Ovary (tissue), 9 donors: ENCODE measurements around the gene RIBC1. TPM values are rescaled to one million over a fixed set of nuclear protein-coding genes. Genes with fewer than 3 reads are reported as not detected.

Experiments
- DNase-seq, 5 donors: peaks; one replicate each; pipeline ENCODE4 v3.0.0-alpha.2; 2019 to 2020
- H3K27ac ChIP-seq, 2 donors: fragments of 200-600 bp; one replicate each; pipeline versions ENCODE4 v1.5.1 to v1.8.0; 2019 to 2022
- H3K27me3 ChIP-seq: fragments of 200-600 bp; one replicate; pipeline ENCODE4 v1.8.0; 2022
- H3K36me3 ChIP-seq: fragments of 200-600 bp; sonication (generic); one replicate; pipeline ENCODE4 v1.5.1; 2019
- H3K4me1 ChIP-seq: one replicate; pipeline ENCODE4 v1.8.1; 2013; ENCODE audit warnings: mild to moderate bottlenecking, moderate library complexity; ENCODE audit not compliant: insufficient read depth
- H3K4me3 ChIP-seq: fragments of 200-600 bp; sonication (generic); one replicate; pipeline ENCODE4 v1.5.1; 2017
- H3K9me3 ChIP-seq, 2 donors: fragments of 200-600 bp in 1 of 2; sonication (generic) in 1 of 2; one replicate each; pipeline versions ENCODE4 v1.5.1 to v1.8.1; 2013 to 2019; ENCODE audit warnings: mild to moderate bottlenecking in 1 of 2, moderate library complexity in 1 of 2
- EP300 ChIP-seq: sonication (generic); formaldehyde crosslinking; IDR thresholded peaks from one replicate; pipeline ENCODE4 v1.6.1; 2017; ENCODE audit warnings: antibody characterized with exemption
- POLR2A ChIP-seq: fragments of 450-650 bp; IDR thresholded peaks from one replicate; pipeline ENCODE4 v1.6.1; 2017; ENCODE audit warnings: antibody characterized with exemption, mild to moderate bottlenecking, moderate library complexity
- WGBS, 3 donors: extraction: QIAGEN DNeasy Blood & Tissue Kit in 1 of 3; methylation state at CpG; one replicate each; pipeline versions ENCODE4 v1.1.5 to v1.1.7; 2013 to 2017; 5-methylcytosine and 5-hydroxymethylcytosine counted together
- intact Hi-C, 4 donors: fragments of 100-400 bp; cut with DNase I; formaldehyde crosslinking; loops; one replicate each; pipeline versions ENCODE4 v1.11.0 to v1.15.1; 2022 to 2023
- polyA plus RNA-seq, 2 donors: library from polyadenylated mRNA; stranded (reverse); fragments of 200-250 nt in 1 of 2; fragments of 350-450 nt in 1 of 2; fragmentation: Illumina TruSeq in 1 of 2; extraction: RNeasy Lipid Tissue Mini Kit (QIAGEN cat#74804) in 1 of 2; gene quantifications; one replicate each; pipeline ENCODE4 v1.2.3, GENCODE V29; 2013 to 2014
- total RNA-seq, 7 donors: library from RNA; depleted of rRNA in 2 of 7; stranded (reverse); fragments of >200 nt in 2 of 7; fragmentation: NEBNext Ultra II Directional in 3 of 7; extraction: Animal tissue kit (Norgen Biotek cat#: 25700) in 3 of 7; gene quantifications; one replicate each; pipeline versions ENCODE4 v1.1.0 to v1.2.4, GENCODE V29; 2016 to 2023
- TF ChIP-seq, protein P1 (sequence below), 3 donors: fragments of 450-650 bp in 2 of 3; fragments of 200-600 bp in 1 of 3; IDR thresholded peaks; one replicate each; pipeline versions ENCODE4 v1.5.1 to v1.8.0; 2016 to 2022; ENCODE audit warnings: antibody characterized with exemption in 3 of 3, mild to moderate bottlenecking in 1 of 3
- donor health status: DM: no; HTN: no; CAD: no; lungs with moderate emphysema.
- donor health status: DM: no; HTN: no; CAD: no.
- donor health status: Bipolar disorder and iron deficiency.
- donor health status: DM: yes; HTN: yes; CAD: no.
- donor health status: DM: no; HTN: no; CAD: no.
- donor health status: DM: yes; HTN: yes; CAD: no.

Gene RIBC1
- total and polyA plus RNA-seq, 9 donors = 1.8 to 25.2 (median 2.6) TPM

DNA sequence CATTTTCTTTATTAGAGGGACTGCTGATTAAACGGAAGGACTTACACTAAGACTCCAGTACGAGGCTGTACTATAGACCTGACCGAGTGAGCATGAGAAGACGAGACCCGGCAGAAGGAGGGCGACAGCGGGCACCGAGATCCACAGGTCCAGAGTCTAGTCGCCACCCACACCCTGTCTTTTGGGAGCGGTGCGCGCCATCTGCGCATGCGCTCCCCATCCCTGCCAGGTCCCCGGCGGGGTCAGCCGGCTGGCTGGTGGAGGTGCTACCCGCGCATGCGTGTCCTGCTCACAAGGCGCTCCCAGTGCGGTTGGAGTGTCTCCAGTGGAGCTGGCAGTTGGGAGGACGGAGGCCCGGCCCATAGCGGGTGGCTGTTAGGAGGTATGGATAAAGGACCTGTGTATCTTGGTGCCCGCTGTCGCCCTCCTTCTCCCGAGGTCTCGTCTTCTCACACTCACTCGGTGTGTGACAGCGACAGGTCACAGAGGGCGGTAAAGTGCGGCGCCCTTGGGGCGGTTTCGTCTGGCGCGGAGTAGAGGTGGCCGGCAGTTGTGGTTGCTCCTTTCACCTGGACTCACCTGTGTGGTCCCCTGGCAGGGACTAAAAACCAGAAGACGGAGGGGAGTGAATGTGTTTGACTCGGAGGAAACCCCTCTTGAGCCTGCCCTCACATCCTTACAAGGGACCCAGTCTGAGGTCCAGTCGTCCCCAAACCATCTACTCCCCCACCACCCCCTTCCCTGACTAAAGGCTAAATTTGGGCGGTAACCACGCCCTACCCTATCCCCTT lies 19.1 kb downstream of the RIBC1 start:
- WGBS, 3 donors = 18 to 28% (median 20%) methylated on average over 41 to 44 of the region's 44 CpGs
- H3K36me3 ChIP-seq = no peaks in the 10 kb centered on the region
- DNase-seq = peak; percentile 71 to 81 (median 79)
- H3K9me3 ChIP-seq = no peaks in the 10 kb centered on the region
- H3K4me1 ChIP-seq = peaks cover 2% of the 10 kb centered on the region
- H3K4me3 ChIP-seq = peak overlapping the region; percentile 27
- no peak overlapping the region for H3K27ac ChIP-seq
- intact Hi-C loops = loop anchor here in 1 of 4 donors (5.0 kb wide), 1 partner anchor 119 kb away; no protein-coding TSS in a partner anchor
- H3K27me3 ChIP-seq = no peaks in the 10 kb centered on the region
- TF ChIP-seq, protein P1, sequence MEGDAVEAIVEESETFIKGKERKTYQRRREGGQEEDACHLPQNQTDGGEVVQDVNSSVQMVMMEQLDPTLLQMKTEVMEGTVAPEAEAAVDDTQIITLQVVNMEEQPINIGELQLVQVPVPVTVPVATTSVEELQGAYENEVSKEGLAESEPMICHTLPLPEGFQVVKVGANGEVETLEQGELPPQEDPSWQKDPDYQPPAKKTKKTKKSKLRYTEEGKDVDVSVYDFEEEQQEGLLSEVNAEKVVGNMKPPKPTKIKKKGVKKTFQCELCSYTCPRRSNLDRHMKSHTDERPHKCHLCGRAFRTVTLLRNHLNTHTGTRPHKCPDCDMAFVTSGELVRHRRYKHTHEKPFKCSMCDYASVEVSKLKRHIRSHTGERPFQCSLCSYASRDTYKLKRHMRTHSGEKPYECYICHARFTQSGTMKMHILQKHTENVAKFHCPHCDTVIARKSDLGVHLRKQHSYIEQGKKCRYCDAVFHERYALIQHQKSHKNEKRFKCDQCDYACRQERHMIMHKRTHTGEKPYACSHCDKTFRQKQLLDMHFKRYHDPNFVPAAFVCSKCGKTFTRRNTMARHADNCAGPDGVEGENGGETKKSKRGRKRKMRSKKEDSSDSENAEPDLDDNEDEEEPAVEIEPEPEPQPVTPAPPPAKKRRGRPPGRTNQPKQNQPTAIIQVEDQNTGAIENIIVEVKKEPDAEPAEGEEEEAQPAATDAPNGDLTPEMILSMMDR (IDR thresholded peaks at IDR 0.05) = peak in 1 of 3 donors; percentile 5
- TF ChIP-seq EP300 (no peak), POLR2A (no peak)

DNA sequence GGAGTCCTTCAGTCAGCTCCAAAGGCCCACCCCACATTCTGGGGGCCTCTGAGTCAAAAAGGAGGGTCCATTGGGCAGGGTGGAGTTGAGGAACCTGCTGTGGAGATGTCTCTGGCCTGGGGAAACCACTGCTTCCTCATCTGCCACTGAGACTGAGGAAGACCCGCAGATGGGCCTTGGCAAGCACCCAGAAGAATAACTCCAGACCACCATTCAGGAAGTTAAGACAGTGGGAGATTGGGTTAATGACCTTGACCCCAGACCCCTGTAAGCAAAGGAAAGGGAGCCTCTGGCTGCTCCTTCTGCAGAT lies 19.6 kb downstream of the RIBC1 start:
- no peak overlapping the region for H3K27ac ChIP-seq
- TF ChIP-seq POLR2A (no peak), EP300 (no peak)
- TF ChIP-seq, protein P1 (IDR thresholded peaks at IDR 0.05) = no peak
- peaks cover 2% of the 10 kb centered on the region for H3K4me1 ChIP-seq
- H3K4me3 ChIP-seq = no peak overlapping the region
- 52 to 63% (median 58%) methylated on average over 1 of the region's 1 CpG for WGBS, 3 donors
- intact Hi-C loops = loop anchor here in 1 of 4 donors (5.0 kb wide), 1 partner anchor 120 kb away; no protein-coding TSS in a partner anchor
- H3K9me3 ChIP-seq = no peaks in the 10 kb centered on the region
- no peak for DNase-seq
- H3K36me3 ChIP-seq = no peaks in the 10 kb centered on the region
- no peaks in the 10 kb centered on the region for H3K27me3 ChIP-seq

DNA sequence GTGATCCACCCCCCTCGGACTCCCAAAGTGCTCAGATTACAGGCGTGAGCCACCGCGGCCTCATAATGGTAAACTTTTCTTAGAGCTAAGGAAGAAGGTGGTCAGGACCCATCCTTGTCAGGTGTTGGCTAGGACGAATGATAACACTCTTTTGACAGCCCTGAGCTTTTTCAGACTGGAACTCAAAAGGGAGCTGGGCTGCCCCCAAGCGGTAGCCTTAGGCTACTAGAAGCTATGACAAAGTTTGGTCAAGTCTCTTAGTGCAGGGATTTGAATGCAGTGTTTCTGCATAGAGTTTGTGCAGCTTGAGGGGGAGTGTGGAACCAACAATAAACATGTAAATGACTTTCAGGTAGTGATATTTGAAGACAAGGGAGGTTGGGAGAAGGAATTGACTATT lies 23.3 kb downstream of the RIBC1 start:
- no peak overlapping the region for H3K4me3 ChIP-seq
- no peak for DNase-seq
- intact Hi-C loops = no loop called here
- H3K27me3 ChIP-seq = no peaks in the 10 kb centered on the region
- no peak overlapping the region for H3K27ac ChIP-seq
- H3K9me3 ChIP-seq = no peaks in the 10 kb centered on the region
- no peaks in the 10 kb centered on the region for H3K36me3 ChIP-seq
- 13 to 20% (median 19%) methylated on average over 6 of the region's 6 CpGs for WGBS, 3 donors
- peaks cover 2% of the 10 kb centered on the region for H3K4me1 ChIP-seq
- TF ChIP-seq, protein P1 (IDR thresholded peaks at IDR 0.05) = peak in 1 of 3 donors; percentile 16
- TF ChIP-seq POLR2A (no peak), EP300 (no peak)

GRCh38 chrX:53447441-53447840 lies 24.8 kb downstream of the RIBC1 start:
- WGBS, 3 donors = 84 to 95% (median 86%) methylated on average over 2 of the region's 2 CpGs
- no peaks in the 10 kb centered on the region for H3K36me3 ChIP-seq
- H3K4me3 ChIP-seq = no peak overlapping the region
- H3K27me3 ChIP-seq = no peaks in the 10 kb centered on the region
- no peaks in the 10 kb centered on the region for H3K4me1 ChIP-seq
- no peak overlapping the region for H3K27ac ChIP-seq
- intact Hi-C loops = no loop called here
- no peaks in the 10 kb centered on the region for H3K9me3 ChIP-seq
- no peak for DNase-seq
- TF ChIP-seq, protein P1 (IDR thresholded peaks at IDR 0.05) = no peak
- TF ChIP-seq EP300 = no peak
- TF ChIP-seq POLR2A = no peak
